GM23338 (cell line): ENCODE data around the gene FLOT2. TPM values are rescaled to one million over a fixed set of nuclear protein-coding genes. Genes with fewer than 3 reads are reported as not detected.

Source experiments
- ATAC-seq: fragments of 200-7000 bp; cut with Tn5 transposase; 3 replicates; pipeline ENCODE4 v1.9.1; 2020
- DNase-seq: peaks from one replicate; pipeline ENCODE4 v3.0.0-alpha.2; 2015; ENCODE audit warnings: low spot score
- H2AFZ ChIP-seq: fragments of 200-600 bp; sonication (generic); 2 replicates; pipeline ENCODE4 v1.8.0; 2016; ENCODE audit warnings: antibody characterized with exemption, mild to moderate bottlenecking, moderate library complexity
- H3F3A ChIP-seq: fragments of 200-600 bp; sonication (generic); replicated peaks from 2 replicates; pipeline ENCODE4 v1.8.0; 2017; ENCODE audit warnings: antibody characterized with exemption, mixed run types, low read depth
- H3K27ac ChIP-seq: fragments of 200-600 bp; sonication (generic); 2 replicates; pipeline ENCODE4 v1.6.1; 2016; ENCODE audit warnings: low read depth
- H3K27me3 ChIP-seq: fragments of 200-600 bp; sonication (generic); 2 replicates; pipeline ENCODE4 v1.8.0; 2016; ENCODE audit warnings: mild to moderate bottlenecking, mixed run types, moderate library complexity; ENCODE audit not compliant: insufficient read depth
- H3K36me3 ChIP-seq: fragments of 200-600 bp; sonication (generic); 2 replicates; pipeline ENCODE4 v1.8.0; 2016; ENCODE audit warnings: mild to moderate bottlenecking; ENCODE audit not compliant: insufficient read depth
- H3K4me1 ChIP-seq: fragments of 200-600 bp; sonication (generic); 2 replicates; pipeline ENCODE4 v1.8.0; 2016; ENCODE audit warnings: mild to moderate bottlenecking, moderate library complexity; ENCODE audit not compliant: insufficient read depth
- H3K4me2 ChIP-seq: fragments of 200-600 bp; sonication (generic); 2 replicates; pipeline ENCODE4 v1.7.1; 2017; ENCODE audit warnings: mixed run types
- H3K4me3 ChIP-seq: fragments of 200-600 bp; sonication (generic); 2 replicates; pipeline ENCODE4 v1.6.1; 2016; ENCODE audit warnings: mixed run types
- H3K79me2 ChIP-seq: fragments of 200-600 bp; sonication (generic); replicated peaks from 2 replicates; pipeline ENCODE4 v1.8.0; 2017; ENCODE audit warnings: mild to moderate bottlenecking; ENCODE audit not compliant: insufficient read depth
- H3K9me2 ChIP-seq: fragments of 200-600 bp; sonication (generic); 2 replicates; pipeline ENCODE4 v1.8.0; 2017; ENCODE audit not compliant: insufficient read depth
- H4K20me1 ChIP-seq: fragments of 200-600 bp; sonication (generic); replicated peaks from 2 replicates; pipeline ENCODE4 v1.8.0; 2017; ENCODE audit warnings: mild to moderate bottlenecking; ENCODE audit not compliant: insufficient read depth
- H3K27ac Mint-ChIP-seq: 2 replicates; pipeline ENCODE4 v1.8.0; 2020; ENCODE audit warnings: inconsistent platforms, mild to moderate bottlenecking, moderate library complexity, mixed read lengths
- H3K27me3 Mint-ChIP-seq: 3 replicates; pipeline ENCODE4 v1.8.0; 2022; ENCODE audit warnings: low read depth, mild to moderate bottlenecking, moderate library complexity, mixed read lengths, inconsistent platforms; ENCODE audit not compliant: insufficient read depth, poor library complexity
- H3K36me3 Mint-ChIP-seq: 3 replicates; pipeline ENCODE4 v1.8.0; 2021; ENCODE audit warnings: low read depth, mild to moderate bottlenecking, inconsistent platforms, moderate library complexity, mixed read lengths
- H3K4me1 Mint-ChIP-seq: 3 replicates; pipeline ENCODE4 v1.8.0; 2020; ENCODE audit warnings: mild to moderate bottlenecking, inconsistent platforms, mixed read lengths
- H3K4me3 Mint-ChIP-seq: 3 replicates; pipeline ENCODE4 v1.8.0; 2021; ENCODE audit warnings: moderate library complexity, mild to moderate bottlenecking, inconsistent platforms, mixed read lengths
- H3K9me3 Mint-ChIP-seq: 3 replicates; pipeline ENCODE4 v1.8.0; 2020; ENCODE audit warnings: moderate library complexity, mild to moderate bottlenecking, inconsistent platforms, mixed read lengths
- CTCF ChIP-seq, 2 experiments: fragments of 200-600 bp in 1 of 2; sonication (generic) in 1 of 2; conservative IDR thresholded peaks; 2 replicates each; pipeline versions ENCODE4 v1.5.1 to v1.6.1; 2016 to 2017; ENCODE audit warnings: antibody characterized with exemption in 2 of 2, low read depth in 2 of 2, mild to moderate bottlenecking in 2 of 2, moderate library complexity in 1 of 2
- JUNB ChIP-seq: IDR thresholded peaks from one replicate; pipeline ENCODE4 v1.6.1; 2016; ENCODE audit warnings: antibody characterized with exemption; ENCODE audit not compliant: unreplicated experiment
- POLR2AphosphoS5 ChIP-seq: IDR thresholded peaks from 2 replicates; pipeline ENCODE4 v1.6.1; 2016; ENCODE audit warnings: antibody characterized with exemption, low read depth
- ZNF114 ChIP-seq: fragments of 250-450 bp; sonication (Bioruptor Pico); IDR thresholded peaks from 2 replicates; pipeline ENCODE4 v1.5.0; 2020; ENCODE audit warnings: mild to moderate bottlenecking, moderate library complexity
- ZNF462 ChIP-seq: fragments of 250-450 bp; sonication (Bioruptor Pico); IDR thresholded peaks from 2 replicates; pipeline ENCODE4 v1.5.0; 2020; ENCODE audit warnings: mild to moderate bottlenecking, moderate library complexity
- polyA plus RNA-seq: library from polyadenylated mRNA; unstranded; fragments of >200 nt; fragmentation: Nextera tagmentation; extraction: Ambion mirVana; gene quantifications from 2 replicates; pipeline ENCODE4 v1.2.1, GENCODE V29; 2016
- total RNA-seq: library from RNA; depleted of rRNA; stranded (reverse); fragments of >200 nt; shearing (Covaris generic); gene quantifications from 2 replicates; pipeline ENCODE4 v1.2.3, GENCODE V29; 2014

The FLOT2 gene
- total and polyA plus RNA-seq, 2 experiments from 2014 or later = 49.8 to 66.1 TPM

- no peak overlapping the region for H3K27ac ChIP-seq
- Mint-ChIP-seq H3K4me3 (no peak overlapping the region), H3K9me3 (no peaks in the 10 kb centered on the region; the same call in 2 of the 3 replicates), H3K4me1 (no peaks in the 10 kb centered on the region), H3K27me3 (peaks cover 13% of the 10 kb centered on the region), H3K27ac (no peak overlapping the region; the same call in 1 of the 2 replicates), H3K36me3 (peaks cover 97% of the 10 kb centered on the region)
- H3K79me2 ChIP-seq = peaks cover 15% of the 10 kb centered on the region; the same call in 1 of the 2 replicates
- DNase-seq (peak; percentile 71), ATAC-seq (peak; percentile 86)
- H3K9me2 ChIP-seq = no peaks in the 10 kb centered on the region
- H2AFZ ChIP-seq = no peak overlapping the region
- H3F3A ChIP-seq = peaks cover 71% of the 10 kb centered on the region
- no peaks in the 10 kb centered on the region for H3K4me1 ChIP-seq
- H3K27me3 ChIP-seq = no peaks in the 10 kb centered on the region
- peaks cover 16% of the 10 kb centered on the region for H4K20me1 ChIP-seq
- TF ChIP-seq JUNB (no peak), CTCF (conservative IDR thresholded peaks at IDR 0.05; ENCODE audit: low read depth in 2 of 2) (peak; percentile 68 to 74)
- peaks cover 79% of the 10 kb centered on the region for H3K36me3 ChIP-seq
- no peak overlapping the region for H3K4me2 ChIP-seq
- H3K4me3 ChIP-seq = no peak overlapping the region
Observed at GRCh38 chr17:28916302-28916934, 18.9 kb upstream of the FLOT2 start.

- no peak overlapping the region for H3K4me3 ChIP-seq
- peaks cover 86% of the 10 kb centered on the region for H3F3A ChIP-seq
- no peak overlapping the region for H3K4me2 ChIP-seq
- peaks cover 79% of the 10 kb centered on the region for H3K36me3 ChIP-seq
- Mint-ChIP-seq H3K4me3 (no peak overlapping the region), H3K4me1 (peaks cover 21% of the 10 kb centered on the region), H3K36me3 (peaks cover 97% of the 10 kb centered on the region), H3K27ac (0 out of 2 replicates have a peak overlapping the region, but pooled peaks have one; percentile 9), H3K9me3 (no peaks in the 10 kb centered on the region; the same call in 2 of the 3 replicates), H3K27me3 (peaks cover 28% of the 10 kb centered on the region)
- no peak for TF ChIP-seq ZNF114
- ATAC-seq (no peak), DNase-seq (no peak)
- H3K4me1 ChIP-seq = peaks cover 22% of the 10 kb centered on the region
- H3K79me2 ChIP-seq = peaks cover 15% of the 10 kb centered on the region; the same call in 1 of the 2 replicates
- H3K27me3 ChIP-seq = no peaks in the 10 kb centered on the region
- H3K27ac ChIP-seq = no peak overlapping the region
- no peaks in the 10 kb centered on the region for H3K9me2 ChIP-seq
- no peak overlapping the region for H2AFZ ChIP-seq
- H4K20me1 ChIP-seq = peaks cover 30% of the 10 kb centered on the region
Observed at GRCh38 chr17:28912938-28913333, 15.4 kb upstream of the FLOT2 start.

- no peak overlapping the region for H3K4me3 Mint-ChIP-seq
- H3K4me1 Mint-ChIP-seq = peaks cover 26% of the 10 kb centered on the region
- no peak overlapping the region for H2AFZ ChIP-seq
- ATAC-seq = peak; percentile 43
- peaks cover 97% of the 10 kb centered on the region for H3K36me3 Mint-ChIP-seq
- no peak overlapping the region for H3K4me3 ChIP-seq
- peaks cover 22% of the 10 kb centered on the region for H3K4me1 ChIP-seq
- H3K27me3 Mint-ChIP-seq = peaks cover 28% of the 10 kb centered on the region
- H3K9me3 Mint-ChIP-seq = no peaks in the 10 kb centered on the region; the same call in 2 of the 3 replicates
- H3K4me2 ChIP-seq = no peak overlapping the region
- peak overlapping the region; percentile 72; the same call in 1 of the 2 replicates for H3K27ac ChIP-seq
- H3K27ac Mint-ChIP-seq = 0 out of 2 replicates have a peak overlapping the region, but pooled peaks have one; percentile 9
- peaks cover 15% of the 10 kb centered on the region; the same call in 1 of the 2 replicates for H3K79me2 ChIP-seq
- H3K9me2 ChIP-seq = no peaks in the 10 kb centered on the region
- H4K20me1 ChIP-seq = peaks cover 28% of the 10 kb centered on the region
- peaks cover 86% of the 10 kb centered on the region for H3F3A ChIP-seq
- H3K36me3 ChIP-seq = peaks cover 79% of the 10 kb centered on the region
- DNase-seq = peak; percentile 51
- no peaks in the 10 kb centered on the region for H3K27me3 ChIP-seq
- no peak for TF ChIP-seq JUNB
- no peak for TF ChIP-seq ZNF462 (CRISPR knock-in tag)
- TF ChIP-seq POLR2AphosphoS5 = no peak
Observed at GRCh38 chr17:28912281-28912937, 14.9 kb upstream of the FLOT2 start.
